Caco-2 (cell line): Measurements from ENCODE around the gene FLOT2. TPM values are rescaled to one million over a fixed set of nuclear protein-coding genes. Genes with fewer than 3 reads are reported as not detected.

Experiments
- BruUV-seq: library from RNA; stranded (reverse); fragments of 400-500 nt; replicated peaks from 2 replicates; lab custom pipeline; 2021; lab: Mats Ljungman, UMichigan
- CTCF ChIA-PET: fragments of 300-600 bp; sonication (Branson Sonifier 250); formaldehyde crosslinking; loops from one replicate; lab custom pipeline; 2022; ENCODE audit warnings: antibody characterized with exemption; lab: Charles Lee
- POLR2A ChIA-PET: fragments of 300-600 bp; sonication (Branson Sonifier 250); formaldehyde crosslinking; loops from one replicate; lab custom pipeline; 2022; ENCODE audit warnings: antibody characterized with exemption; lab: Charles Lee
- DNase-seq, 2 experiments: peaks; one replicate each; pipeline versions ENCODE4 v3.0.0 to v3.0.0-alpha.2; 2020 to 2022
- H3K27me3 ChIP-seq: replicated peaks from 2 replicates; pipeline ENCODE4 v1.6.0; 2011; ENCODE audit warnings: low read length; ENCODE audit not compliant: control insufficient read depth, insufficient read depth
- H3K36me3 ChIP-seq: 2 replicates; pipeline ENCODE4 v1.5.1; 2011; ENCODE audit warnings: low read length; ENCODE audit not compliant: control insufficient read depth, insufficient read depth
- H3K4me1 ChIP-seq: fragments of 250-450 bp; sonication (Bioruptor Pico); 2 replicates; pipeline ENCODE4 v1.5.1; 2020; ENCODE audit warnings: mild to moderate bottlenecking
- H3K4me3 ChIP-seq: 2 replicates; pipeline ENCODE4 v1.5.1; 2011; ENCODE audit warnings: low read depth, mild to moderate bottlenecking, control low read depth, low read length
- H3K9me3 ChIP-seq: fragments of 250-450 bp; sonication (Bioruptor Pico); 2 replicates; pipeline ENCODE4 v1.5.1; 2020; ENCODE audit warnings: mild to moderate bottlenecking, moderate library complexity
- H3K27ac Mint-ChIP-seq: one replicate; pipeline ENCODE4 v1.8.0; 2022; ENCODE audit warnings: mixed read lengths; ENCODE audit not compliant: unreplicated experiment
- H3K27me3 Mint-ChIP-seq: one replicate; pipeline ENCODE4 v1.8.0; 2022; ENCODE audit warnings: mixed read lengths; ENCODE audit not compliant: insufficient read depth, unreplicated experiment
- H3K36me3 Mint-ChIP-seq: one replicate; pipeline ENCODE4 v1.8.0; 2022; ENCODE audit warnings: mild to moderate bottlenecking, mixed read lengths; ENCODE audit not compliant: insufficient read depth, unreplicated experiment
- H3K4me1 Mint-ChIP-seq: one replicate; pipeline ENCODE4 v1.8.0; 2022; ENCODE audit warnings: low read depth, mixed read lengths; ENCODE audit not compliant: unreplicated experiment
- H3K4me3 Mint-ChIP-seq: one replicate; pipeline ENCODE4 v1.8.0; 2022; ENCODE audit warnings: mild to moderate bottlenecking, moderate library complexity, mixed read lengths; ENCODE audit not compliant: unreplicated experiment
- H3K9me3 Mint-ChIP-seq: one replicate; pipeline ENCODE4 v1.8.0; 2022; ENCODE audit warnings: mixed read lengths; ENCODE audit not compliant: unreplicated experiment
- CTCF ChIP-seq, 2 experiments: fragments of 200-600 bp in 1 of 2; IDR thresholded peaks; 1 replicate in 1 of 2; 2 replicates in 1 of 2; pipeline versions ENCODE4 v1.5.1 to v1.8.0; 2011 to 2022; ENCODE audit warnings: antibody characterized with exemption in 1 of 2, control low read depth in 1 of 2, inconsistent platforms in 1 of 2, low read depth in 1 of 2, low read length in 1 of 2, mild to moderate bottlenecking in 1 of 2, moderate library complexity in 1 of 2; ENCODE audit not compliant: insufficient read depth in 1 of 2, severe bottlenecking in 1 of 2, unreplicated experiment in 1 of 2
- intact Hi-C: fragments of 100-400 bp; cut with micrococcal nuclease; formaldehyde crosslinking; loops from one replicate; pipeline ENCODE4 v1.10.0; 2022; ENCODE audit not compliant: unreplicated experiment
- total RNA-seq: library from RNA; stranded (reverse); gene quantifications from 2 replicates; pipeline ENCODE4 v1.2.3, GENCODE V29; 2022

The FLOT2 gene
- total RNA-seq, 1 experiment from 2014 or later: 189 TPM

GRCh38 chr17:28867276-28867675 is 30.3 kb downstream of the FLOT2 start:
- H3K4me1 ChIP-seq: peaks cover 16% of the 10 kb centered on the region
- BruUV-seq: no TSS peak
- H3K9me3 ChIP-seq: no peaks in the 10 kb centered on the region
- no peaks in the 10 kb centered on the region for H3K9me3 Mint-ChIP-seq
- ChIA-PET CTCF (no interaction called here), POLR2A (no interaction called here)
- H3K27ac Mint-ChIP-seq: no peak overlapping the region
- H3K4me1 Mint-ChIP-seq: peaks cover 15% of the 10 kb centered on the region
- peaks cover 3% of the 10 kb centered on the region for H3K36me3 Mint-ChIP-seq
- H3K27me3 Mint-ChIP-seq: no peaks in the 10 kb centered on the region
- no peak overlapping the region for H3K4me3 Mint-ChIP-seq
- no peak for DNase-seq
- H3K4me3 ChIP-seq: no peak overlapping the region
- intact Hi-C loops: no loop called here
- H3K27me3 ChIP-seq: no peaks in the 10 kb centered on the region
- no peak for TF ChIP-seq CTCF (IDR thresholded peaks at IDR 0.05; ENCODE audit: insufficient read depth in 1 of 2, low read depth in 1 of 2, low read length in 1 of 2, severe bottlenecking in 1 of 2, unreplicated experiment in 1 of 2)
- H3K36me3 ChIP-seq: no peaks in the 10 kb centered on the region

GRCh38 chr17:28865946-28866752 is 31.4 kb downstream of the FLOT2 start:
- no peaks in the 10 kb centered on the region for H3K27me3 ChIP-seq
- intact Hi-C loops: loop anchor here (2.0 kb wide), 1 partner anchor 13 kb away; no protein-coding TSS in a partner anchor
- H3K36me3 ChIP-seq: no peaks in the 10 kb centered on the region
- H3K36me3 Mint-ChIP-seq: peaks cover 14% of the 10 kb centered on the region
- no peak overlapping the region for H3K4me3 ChIP-seq
- ChIA-PET CTCF (interaction anchor here (0.7 to 1.5 kb wide), 2 partner anchors 10 to 102 kb away, joined by 3 to 11 read pairs; no protein-coding TSS in a partner anchor), POLR2A (interaction anchor here (1.6 kb wide), 1 partner anchor 140 kb away, joined by 9 read pairs; the partner anchor contains the start of gene TLCD1)
- BruUV-seq: no TSS peak
- no peaks in the 10 kb centered on the region for H3K27me3 Mint-ChIP-seq
- H3K9me3 Mint-ChIP-seq: no peaks in the 10 kb centered on the region
- H3K9me3 ChIP-seq: no peaks in the 10 kb centered on the region
- DNase-seq: no peak
- peak overlapping the region; percentile 73 for H3K27ac Mint-ChIP-seq
- peaks cover 25% of the 10 kb centered on the region for H3K4me1 ChIP-seq
- TF ChIP-seq CTCF (IDR thresholded peaks at IDR 0.05; ENCODE audit: insufficient read depth in 1 of 2, low read depth in 1 of 2, low read length in 1 of 2, severe bottlenecking in 1 of 2, unreplicated experiment in 1 of 2): no peak
- H3K4me1 Mint-ChIP-seq: peaks cover 22% of the 10 kb centered on the region
- H3K4me3 Mint-ChIP-seq: no peak overlapping the region

GRCh38 chr17:28864991-28865849 is 32.3 kb downstream of the FLOT2 start:
- intact Hi-C loops: loop anchor here (2.0 kb wide), 1 partner anchor 14 kb away; no protein-coding TSS in a partner anchor
- no peak overlapping the region for H3K4me3 ChIP-seq
- ChIA-PET POLR2A (interaction anchor here (0.6 to 1.6 kb wide), 2 partner anchors 23 to 140 kb away, joined by 7 to 9 read pairs; partner anchors contain the start of genes FAM222B and TLCD1), CTCF (interaction anchor here (0.6 to 1.5 kb wide), 5 partner anchors 11 to 101 kb away, joined by 3 to 11 read pairs (median 3); no protein-coding TSS in a partner anchor)
- Mint-ChIP-seq H3K27me3 (no peaks in the 10 kb centered on the region), H3K9me3 (no peaks in the 10 kb centered on the region), H3K4me1 (peaks cover 22% of the 10 kb centered on the region), H3K27ac (peak overlapping the region; percentile 73), H3K4me3 (peak overlapping the region; percentile 4), H3K36me3 (peaks cover 19% of the 10 kb centered on the region)
- H3K9me3 ChIP-seq: no peaks in the 10 kb centered on the region
- H3K4me1 ChIP-seq: peaks cover 25% of the 10 kb centered on the region
- BruUV-seq: no TSS peak
- peak; percentile 71 to 87 for DNase-seq
- no peak for TF ChIP-seq CTCF (IDR thresholded peaks at IDR 0.05; ENCODE audit: insufficient read depth in 1 of 2, low read depth in 1 of 2, low read length in 1 of 2, severe bottlenecking in 1 of 2, unreplicated experiment in 1 of 2)
- H3K27me3 ChIP-seq: no peaks in the 10 kb centered on the region
- H3K36me3 ChIP-seq: peaks cover 2% of the 10 kb centered on the region; the same call in 1 of the 2 replicates
